HG02642 (cell line): ENCODE measurements around the gene CHCT1.
"Not testable (repeated sequence)": the region's sequence is repeated elsewhere in the genome, so short reads cannot be mapped to it uniquely, and the experiment has no call there.

Experiments used
- ATAC-seq: cut with Tn5 transposase; IDR thresholded peaks from one replicate; pipeline ENCODE4 v1.9.1; 2021; ENCODE audit warnings: mild to moderate bottlenecking; ENCODE audit not compliant: unreplicated experiment, poor library complexity

The CHCT1 gene

GRCh38 chr17:60422162-60422665 is at the start of gene CHCT1:
TSS of gene CHCT1 (plus strand) at chr17:60422489. CDS start at chr17:60422593, 104 bp downstream.
- no peak for ATAC-seq

- no peak for ATAC-seq
Observed at GRCh38 chr17:60372790-60373483, 49.4 kb upstream of the CHCT1 start.

GRCh38 chr17:60378187-60378586 is 44.1 kb upstream of the CHCT1 start:
- ATAC-seq, result not testable (repeated sequence)

- not testable (repeated sequence) for ATAC-seq
Observed at GRCh38 chr17:60379461-60379860, 42.8 kb upstream of the CHCT1 start.

- ATAC-seq, result no peak
Observed at GRCh38 chr17:60381958-60382357, 40.3 kb upstream of the CHCT1 start.

- no peak for ATAC-seq
Observed at GRCh38 chr17:60383379-60383778, 38.9 kb upstream of the CHCT1 start.

- not testable (repeated sequence) for ATAC-seq
Observed at GRCh38 chr17:60384921-60385320, 37.4 kb upstream of the CHCT1 start.

- ATAC-seq, result no peak
Observed at GRCh38 chr17:60386147-60387058, 35.9 kb upstream of the CHCT1 start.

GRCh38 chr17:60387666-60388065 is 34.6 kb upstream of the CHCT1 start:
- no peak for ATAC-seq

GRCh38 chr17:60388742-60389141 is 33.5 kb upstream of the CHCT1 start:
- no peak for ATAC-seq

GRCh38 chr17:60390186-60390585 is 32.1 kb upstream of the CHCT1 start:
- no peak for ATAC-seq

GRCh38 chr17:60390925-60391470 is 31.3 kb upstream of the CHCT1 start:
- no peak for ATAC-seq

- peak; percentile 35 for ATAC-seq
Observed at GRCh38 chr17:60391471-60392041, 30.7 kb upstream of the CHCT1 start.

GRCh38 chr17:60392042-60392844 is 30.0 kb upstream of the CHCT1 start, which contains the start of gene USP32:
TSS of gene USP32 (minus strand) at chr17:60392133. CDS start at chr17:60391939, 194 bp downstream.
- peak; percentile 92 for ATAC-seq

GRCh38 chr17:60392845-60393702 is 29.2 kb upstream of the CHCT1 start:
- no peak for ATAC-seq

GRCh38 chr17:60393840-60394723 is 28.2 kb upstream of the CHCT1 start:
- no peak for ATAC-seq

- ATAC-seq, result no peak
Observed at GRCh38 chr17:60395508-60396065, 26.7 kb upstream of the CHCT1 start.
